Right atrium auricular region (tissue), 2 donors: ENCODE data around the gene METTL5. TPM values are rescaled to one million over a fixed set of nuclear protein-coding genes. Genes with fewer than 3 reads are reported as not detected.
"Not testable (repeated sequence)": the region's sequence is repeated elsewhere in the genome, so short reads cannot be mapped to it uniquely, and the experiment has no call there.

Source experiments
- DNase-seq: peaks from one replicate; pipeline ENCODE4 v3.0.0-alpha.2; 2019; ENCODE audit warnings: low spot score
- H3K27ac ChIP-seq, 2 donors: fragments of 200-600 bp; sonication (generic); 1 replicate in 1 of 2; 2 replicates in 1 of 2; pipeline ENCODE4 v1.5.1; 2016 to 2019
- H3K27me3 ChIP-seq, 2 donors: fragments of 200-600 bp; sonication (generic); one replicate each; pipeline versions ENCODE4 v1.5.1 to v1.6.0; 2017 to 2019
- H3K36me3 ChIP-seq: fragments of 200-600 bp; sonication (generic); one replicate; pipeline ENCODE4 v1.5.1; 2016
- H3K4me1 ChIP-seq, 2 donors: fragments of 200-600 bp; sonication (generic); one replicate each; pipeline versions ENCODE4 v1.5.1 to v1.6.0; 2017 to 2019
- H3K4me3 ChIP-seq, 2 donors: fragments of 200-600 bp; sonication (generic); 1 replicate in 1 of 2; 2 replicates in 1 of 2; pipeline ENCODE4 v1.5.1; 2017 to 2019; ENCODE audit warnings: mild to moderate bottlenecking in 1 of 2, moderate library complexity in 1 of 2
- H3K9me3 ChIP-seq, 2 donors: fragments of 200-600 bp; sonication (generic); one replicate each; pipeline ENCODE4 v1.5.1; 2019
- CTCF ChIP-seq, 2 donors: fragments of 200-600 bp; sonication (generic); IDR thresholded peaks; one replicate each; pipeline ENCODE4 v1.5.1; 2019; ENCODE audit warnings: antibody characterized with exemption in 2 of 2
- total RNA-seq, 2 donors: library from RNA; depleted of rRNA; stranded (reverse); fragments of >200 nt; gene quantifications; one replicate each; pipeline ENCODE4 v1.1.0, GENCODE V29; 2016

The METTL5 gene
- total RNA-seq, 2 donors from 2014 or later: 47.8 to 49.0 TPM

GRCh38 chr2:169849710-169850109 is 25.0 kb upstream of the METTL5 start:
- Histone ChIP-seq H3K27me3 (no peaks in the 10 kb centered on the region), H3K36me3 (no peaks in the 10 kb centered on the region), H3K9me3 (no peaks in the 10 kb centered on the region), H3K4me3 (no peak overlapping the region), H3K27ac (no peak overlapping the region), H3K4me1 (peaks cover 0 to 22% of the 10 kb centered on the region in 2 donors)
- TF ChIP-seq CTCF (IDR thresholded peaks at IDR 0.05): no peak
- no peak for DNase-seq

GRCh38 chr2:169848959-169849693 is 24.4 kb upstream of the METTL5 start:
- not testable (repeated sequence) for H3K9me3 ChIP-seq, H3K27me3 ChIP-seq, DNase-seq, H3K27ac ChIP-seq, H3K4me3 ChIP-seq, H3K36me3 ChIP-seq
- H3K4me1 ChIP-seq: peaks cover 0 to 22% of the 10 kb centered on the region in 2 donors

GRCh38 chr2:169845016-169845415 is 20.3 kb upstream of the METTL5 start:
- Histone ChIP-seq H3K4me3 (no peak overlapping the region), H3K36me3 (no peaks in the 10 kb centered on the region), H3K9me3 (no peaks in the 10 kb centered on the region), H3K27ac (no peak overlapping the region), H3K27me3 (no peaks in the 10 kb centered on the region), H3K4me1 (peaks cover 0 to 40% of the 10 kb centered on the region in 2 donors)
- no peak for TF ChIP-seq CTCF (IDR thresholded peaks at IDR 0.05)
- no peak for DNase-seq

GRCh38 chr2:169841625-169842024 is 16.9 kb upstream of the METTL5 start:
- not testable (repeated sequence) for DNase-seq, H3K4me3 ChIP-seq, H3K27me3 ChIP-seq, H3K36me3 ChIP-seq, H3K9me3 ChIP-seq, H3K27ac ChIP-seq
- H3K4me1 ChIP-seq: peaks cover 0 to 45% of the 10 kb centered on the region in 2 donors

- Histone ChIP-seq H3K27ac (peak overlapping the region in 1 of 2 donors; percentile 39), H3K36me3 (no peaks in the 10 kb centered on the region), H3K27me3 (no peaks in the 10 kb centered on the region), H3K4me1 (peaks cover 0 to 50% of the 10 kb centered on the region in 2 donors), H3K4me3 (no peak overlapping the region), H3K9me3 (no peaks in the 10 kb centered on the region)
- no peak for DNase-seq
- no peak for TF ChIP-seq CTCF (IDR thresholded peaks at IDR 0.05)
Measured at GRCh38 chr2:169840747-169841142, 16.0 kb upstream of the METTL5 start.

GRCh38 chr2:169839954-169840746 is 15.4 kb upstream of the METTL5 start:
- no peaks in the 10 kb centered on the region for H3K9me3 ChIP-seq
- H3K36me3 ChIP-seq: no peaks in the 10 kb centered on the region
- H3K27me3 ChIP-seq: no peaks in the 10 kb centered on the region
- peak overlapping the region in 1 of 2 donors; percentile 6 for H3K4me3 ChIP-seq
- H3K4me1 ChIP-seq: peaks cover 0 to 54% of the 10 kb centered on the region in 2 donors
- DNase-seq: no peak
- TF ChIP-seq CTCF (IDR thresholded peaks at IDR 0.05): no peak
- peak overlapping the region; percentile 39 to 62 for H3K27ac ChIP-seq
